ENCODE measurements around the gene CREB1. TPM values are rescaled to one million over a fixed set of nuclear protein-coding genes. Genes with fewer than 3 reads are reported as not detected.

The CREB1 gene
- total and polyA plus RNA-seq, 9 of the 15 experiments (the other 6 are each of a cell fraction or from before 2014, with no cell fraction given) = 8.9 to 51.3 (median 19.5) TPM

- TF ChIP-seq HMG20A (CRISPR knock-in tag; conservative IDR thresholded peaks at IDR 0.05) (no peak), KAT7 (CRISPR knock-in tag; IDR thresholded peaks at IDR 0.05; ENCODE audit: borderline replicate concordance) (no peak), RBM39 (optimal IDR thresholded peaks at IDR 0.05; ENCODE audit: low read depth, low read length) (no peak), SAFB (IDR thresholded peaks at IDR 0.05; ENCODE audit: borderline replicate concordance, low read depth, low read length) (no peak), EP400 (IDR thresholded peaks at IDR 0.05) (peak; percentile 59), MCM3 (IDR thresholded peaks at IDR 0.05) (no peak), KDM2B (CRISPR knock-in tag; IDR thresholded peaks at IDR 0.05) (no peak), MAFK (IDR thresholded peaks at IDR 0.05; ENCODE audit: low read length) (no peak; the same call in 1 of the 2 replicates), ZSCAN32 (CRISPR knock-in tag; IDR thresholded peaks at IDR 0.05) (no peak), CGGBP1 (CRISPR knock-in tag; IDR thresholded peaks at IDR 0.05) (no peak), NONO (IDR thresholded peaks at IDR 0.05; ENCODE audit: low read depth in 2 of 2, low read length in 1 of 2) (no peak), DEAF1 (CRISPR knock-in tag; IDR thresholded peaks at IDR 0.05) (no peak), NKRF (IDR thresholded peaks at IDR 0.05; ENCODE audit: borderline replicate concordance) (no peak), HNRNPH1 (optimal IDR thresholded peaks at IDR 0.05; ENCODE audit: low read depth, low read length) (no peak), UBTF (IDR thresholded peaks at IDR 0.05; ENCODE audit: borderline replicate concordance in 1 of 2, low read depth in 2 of 2, low read length in 2 of 2) (no peak), SAFB2 (IDR thresholded peaks at IDR 0.05; ENCODE audit: borderline replicate concordance, low read depth, low read length, severe bottlenecking) (no peak), MLX (CRISPR knock-in tag; conservative IDR thresholded peaks at IDR 0.05) (no peak), RHOXF2B (CRISPR knock-in tag; conservative IDR thresholded peaks at IDR 0.05) (no peak), HMGXB4 (CRISPR knock-in tag; IDR thresholded peaks at IDR 0.05) (no peak), FOXA1 (IDR thresholded peaks at IDR 0.05; ENCODE audit: borderline replicate concordance) (no peak)
Measured at GRCh38 chr2:207491956-207492355, 37.8 kb upstream of the CREB1 start (continued).

All from K562 (cell line).